ENCODE measurements around the gene NR1D1.
"Not testable (repeated sequence)": the region's sequence is repeated elsewhere in the genome, so short reads cannot be mapped to it uniquely, and the experiment has no call there.

NR1D1 gene

GRCh38 chr17:40100419-40100668, at the start of gene NR1D1:
Gene NR1D1, minus strand, starts transcription at chr17:40100589. Its CDS starts 495 bp downstream, at chr17:40100094.
- no peak for DNase-seq (ENCODE audit: low spot score)

GRCh38 chr17:40148527-40148926, 48.1 kb upstream of the NR1D1 start:
- DNase-seq (ENCODE audit: low spot score) = no peak

GRCh38 chr17:40145476-40145875, 45.1 kb upstream of the NR1D1 start:
- DNase-seq (ENCODE audit: low spot score) = no peak

GRCh38 chr17:40143166-40143565, 42.8 kb upstream of the NR1D1 start:
- DNase-seq (ENCODE audit: low spot score) = not testable (repeated sequence)

- peak; percentile 15 for DNase-seq (ENCODE audit: low spot score)
Measured at GRCh38 chr17:40139566-40140058, 39.2 kb upstream of the NR1D1 start.

- no peak for DNase-seq (ENCODE audit: low spot score)
Measured at GRCh38 chr17:40135817-40136216, 35.4 kb upstream of the NR1D1 start.

- no peak for DNase-seq (ENCODE audit: low spot score)
Measured at GRCh38 chr17:40134184-40134583, 33.8 kb upstream of the NR1D1 start.

GRCh38 chr17:40130352-40131042, 30.1 kb upstream of the NR1D1 start:
- no peak for DNase-seq (ENCODE audit: low spot score)

- no peak for DNase-seq (ENCODE audit: low spot score)
Measured at GRCh38 chr17:40129498-40129897, 29.1 kb upstream of the NR1D1 start.

GRCh38 chr17:40124279-40125141, 24.1 kb upstream of the NR1D1 start:
- DNase-seq (ENCODE audit: low spot score) = no peak

- no peak for DNase-seq (ENCODE audit: low spot score)
Measured at GRCh38 chr17:40123811-40124114, 23.4 kb upstream of the NR1D1 start.

GRCh38 chr17:40122999-40123810, 22.8 kb upstream of the NR1D1 start:
- peak; percentile 60 for DNase-seq (ENCODE audit: low spot score)

GRCh38 chr17:40122136-40122998, 22.0 kb upstream of the NR1D1 start:
- DNase-seq (ENCODE audit: low spot score) = peak; percentile 30

- DNase-seq (ENCODE audit: low spot score) = peak; percentile 77
Measured at GRCh38 chr17:40121181-40122135, 21.1 kb upstream of the NR1D1 start, which contains the start of gene MSL1. Gene MSL1, plus strand, starts transcription at chr17:40121971. Its CDS starts 642 bp downstream, at chr17:40122613.

GRCh38 chr17:40115101-40115436, 14.7 kb upstream of the NR1D1 start:
- no peak for DNase-seq (ENCODE audit: low spot score)

- DNase-seq (ENCODE audit: low spot score) = no peak
Measured at GRCh38 chr17:40113907-40114245, 13.5 kb upstream of the NR1D1 start.

- peak; percentile 97 for DNase-seq (ENCODE audit: low spot score)
Measured at GRCh38 chr17:40113110-40113906, 12.9 kb upstream of the NR1D1 start.

GRCh38 chr17:40112718-40113109, 12.3 kb upstream of the NR1D1 start:
- DNase-seq (ENCODE audit: low spot score) = no peak

GRCh38 chr17:40112191-40112711, 11.9 kb upstream of the NR1D1 start:
- no peak for DNase-seq (ENCODE audit: low spot score)
